Calu3 (cell line): ENCODE results near the gene DNAH14. TPM values are rescaled to one million over a fixed set of nuclear protein-coding genes. Genes with fewer than 3 reads are reported as not detected.
"Not testable (repeated sequence)": the region's sequence is repeated elsewhere in the genome, so short reads cannot be mapped to it uniquely, and the experiment has no call there.

ENCODE experiments used
- BruUV-seq: library from RNA; stranded (reverse); fragments of 400-500 nt; replicated peaks from 2 replicates; lab custom pipeline; 2021; lab: Mats Ljungman, UMichigan
- CTCF ChIA-PET: fragments of 300-600 bp; sonication (Branson Sonifier 250); formaldehyde crosslinking; loops from one replicate; lab custom pipeline; 2022; ENCODE audit warnings: antibody characterized with exemption; lab: Charles Lee
- DNase-seq: peaks from one replicate; pipeline ENCODE4 v3.0.0; 2022
- H3K27ac Mint-ChIP-seq: one replicate; pipeline ENCODE4 v1.8.0; 2022; ENCODE audit warnings: mixed read lengths; ENCODE audit not compliant: unreplicated experiment
- H3K27me3 Mint-ChIP-seq: one replicate; pipeline ENCODE4 v1.8.0; 2022; ENCODE audit warnings: mixed read lengths; ENCODE audit not compliant: unreplicated experiment
- H3K36me3 Mint-ChIP-seq: one replicate; pipeline ENCODE4 v1.8.0; 2022; ENCODE audit warnings: mild to moderate bottlenecking, moderate library complexity, mixed read lengths; ENCODE audit not compliant: insufficient read depth, unreplicated experiment
- H3K4me1 Mint-ChIP-seq: one replicate; pipeline ENCODE4 v1.8.0; 2022; ENCODE audit warnings: mild to moderate bottlenecking, low read depth, mixed read lengths; ENCODE audit not compliant: unreplicated experiment
- H3K4me3 Mint-ChIP-seq: one replicate; pipeline ENCODE4 v1.8.0; 2022; ENCODE audit warnings: mild to moderate bottlenecking, low read depth, moderate library complexity, mixed read lengths; ENCODE audit not compliant: unreplicated experiment
- H3K9me3 Mint-ChIP-seq: one replicate; pipeline ENCODE4 v1.8.0; 2022; ENCODE audit warnings: low read depth, mixed read lengths; ENCODE audit not compliant: unreplicated experiment
- CTCF ChIP-seq: fragments of 200-600 bp; IDR thresholded peaks from one replicate; pipeline ENCODE4 v1.8.0; 2022; ENCODE audit warnings: antibody characterized with exemption; ENCODE audit not compliant: unreplicated experiment
- intact Hi-C: fragments of 100-400 bp; cut with micrococcal nuclease; formaldehyde crosslinking; loops from one replicate; pipeline ENCODE4 v1.10.0; 2022; ENCODE audit not compliant: unreplicated experiment
- total RNA-seq: library from RNA; stranded (reverse); gene quantifications from 2 replicates; pipeline ENCODE4 v1.2.3, GENCODE V29; 2022

Gene DNAH14
- total RNA-seq, 1 experiment from 2014 or later = 66.8 TPM

- CTCF ChIA-PET = no interaction called here
- intact Hi-C loops = no loop called here
- no peak overlapping the region for H3K27ac Mint-ChIP-seq
- no peaks in the 10 kb centered on the region for H3K4me1 Mint-ChIP-seq
- no peak overlapping the region for H3K4me3 Mint-ChIP-seq
- TF ChIP-seq CTCF = no peak
- DNase-seq = no peak
- H3K27me3 Mint-ChIP-seq = no peaks in the 10 kb centered on the region
- no TSS peak for BruUV-seq
- no peaks in the 10 kb centered on the region for H3K36me3 Mint-ChIP-seq
- no peaks in the 10 kb centered on the region for H3K9me3 Mint-ChIP-seq
These were observed 191.6 kb downstream of the DNAH14 start for GRCh38 chr1:225121095-225121494.

- Mint-ChIP-seq H3K27me3 (no peaks in the 10 kb centered on the region), H3K36me3 (no peaks in the 10 kb centered on the region), H3K4me1 (no peaks in the 10 kb centered on the region), H3K9me3 (peaks cover 12% of the 10 kb centered on the region), H3K4me3 (no peak overlapping the region), H3K27ac (no peak overlapping the region)
- TF ChIP-seq CTCF = no peak
- BruUV-seq = no TSS peak
- intact Hi-C loops = no loop called here
- DNase-seq = no peak
- CTCF ChIA-PET = no interaction called here
These were observed 202.4 kb downstream of the DNAH14 start for GRCh38 chr1:225131869-225132268.

GRCh38 chr1:225137976-225138375 is 208.5 kb downstream of the DNAH14 start:
- Mint-ChIP-seq H3K27ac (no peak overlapping the region), H3K4me3 (no peak overlapping the region), H3K4me1 (no peaks in the 10 kb centered on the region), H3K36me3 (no peaks in the 10 kb centered on the region), H3K27me3 (no peaks in the 10 kb centered on the region), H3K9me3 (peaks cover 12% of the 10 kb centered on the region)
- CTCF ChIA-PET = interaction anchor here (0.6 kb wide), 1 partner anchor 985 kb away, joined by 4 read pairs; no protein-coding TSS in a partner anchor
- no TSS peak for BruUV-seq
- TF ChIP-seq CTCF = no peak
- DNase-seq = no peak
- intact Hi-C loops = no loop called here

- Mint-ChIP-seq H3K36me3 (no peaks in the 10 kb centered on the region), H3K27me3 (no peaks in the 10 kb centered on the region), H3K9me3 (no peaks in the 10 kb centered on the region), H3K4me1 (no peaks in the 10 kb centered on the region), H3K27ac (no peak overlapping the region), H3K4me3 (no peak overlapping the region)
- TF ChIP-seq CTCF = no peak
- no TSS peak for BruUV-seq
- CTCF ChIA-PET = no interaction called here
- intact Hi-C loops = no loop called here
- no peak for DNase-seq
These were observed 213.5 kb downstream of the DNAH14 start for GRCh38 chr1:225143001-225143400.

GRCh38 chr1:225146478-225146877 is 217.0 kb downstream of the DNAH14 start:
- H3K4me3 Mint-ChIP-seq = no peak overlapping the region
- intact Hi-C loops = no loop called here
- TF ChIP-seq CTCF = no peak
- DNase-seq = no peak
- CTCF ChIA-PET = no interaction called here
- no peak overlapping the region for H3K27ac Mint-ChIP-seq
- no peaks in the 10 kb centered on the region for H3K9me3 Mint-ChIP-seq
- H3K36me3 Mint-ChIP-seq = no peaks in the 10 kb centered on the region
- no peaks in the 10 kb centered on the region for H3K27me3 Mint-ChIP-seq
- H3K4me1 Mint-ChIP-seq = no peaks in the 10 kb centered on the region
- BruUV-seq = no TSS peak

- BruUV-seq, H3K9me3 Mint-ChIP-seq, H3K36me3 Mint-ChIP-seq, CTCF ChIA-PET, H3K4me3 Mint-ChIP-seq, H3K27me3 Mint-ChIP-seq, H3K4me1 Mint-ChIP-seq, intact Hi-C loops, DNase-seq, H3K27ac Mint-ChIP-seq: not testable (repeated sequence)
These were observed 218.3 kb downstream of the DNAH14 start for GRCh38 chr1:225147791-225148190.
